HG02840 (cell line): ENCODE data around the gene MROH2A.

Experiments
- ATAC-seq: cut with Tn5 transposase; IDR thresholded peaks from one replicate; pipeline ENCODE4 v1.9.1; 2021; ENCODE audit warnings: mild to moderate bottlenecking, moderate library complexity, moderate number of reproducible peaks; ENCODE audit not compliant: unreplicated experiment, low FRiP score

MROH2A gene

DNA sequence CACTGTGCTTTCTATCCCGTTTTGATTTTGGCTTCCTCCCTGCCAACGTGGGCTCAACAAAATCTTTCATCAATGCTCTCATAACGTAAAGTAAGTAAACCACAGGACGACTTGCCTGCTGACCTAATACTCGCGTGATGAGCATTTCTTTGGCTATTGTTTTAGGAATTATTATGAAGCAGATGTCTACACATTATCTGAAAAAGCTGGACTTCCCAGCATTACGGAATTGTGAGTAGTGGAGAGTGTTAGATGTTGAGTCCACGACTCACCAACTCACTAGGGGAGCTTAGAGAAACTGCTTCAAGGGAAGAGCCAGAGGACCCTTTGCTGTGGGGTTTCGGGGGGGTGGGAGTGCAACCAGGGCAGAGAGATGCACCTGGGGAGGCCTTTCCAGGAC, 54.3 kb downstream of the MROH2A start:
- ATAC-seq: no peak

DNA sequence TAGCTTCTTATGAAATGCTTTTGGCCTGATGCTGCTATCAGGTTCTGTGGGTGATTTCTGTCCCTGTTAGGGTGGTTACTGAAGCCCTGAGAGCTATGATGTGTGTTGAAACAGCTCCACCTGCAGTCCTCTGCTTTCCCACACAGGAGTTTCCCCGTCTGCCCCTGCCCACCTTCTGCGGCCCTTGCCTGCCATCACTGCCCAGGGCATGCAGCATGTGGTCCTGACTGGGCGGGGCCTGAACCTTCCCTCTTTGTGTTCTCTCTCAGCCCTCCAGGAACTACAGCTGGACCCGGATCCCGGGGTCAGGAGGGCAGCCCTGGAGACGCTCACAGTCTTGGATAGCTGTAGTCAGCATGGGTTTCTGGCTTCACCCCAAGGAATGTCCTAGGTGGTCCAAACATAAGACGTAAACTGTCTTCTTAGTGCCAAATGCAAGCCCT, 54.8 kb downstream of the MROH2A start:
- no peak for ATAC-seq

DNA sequence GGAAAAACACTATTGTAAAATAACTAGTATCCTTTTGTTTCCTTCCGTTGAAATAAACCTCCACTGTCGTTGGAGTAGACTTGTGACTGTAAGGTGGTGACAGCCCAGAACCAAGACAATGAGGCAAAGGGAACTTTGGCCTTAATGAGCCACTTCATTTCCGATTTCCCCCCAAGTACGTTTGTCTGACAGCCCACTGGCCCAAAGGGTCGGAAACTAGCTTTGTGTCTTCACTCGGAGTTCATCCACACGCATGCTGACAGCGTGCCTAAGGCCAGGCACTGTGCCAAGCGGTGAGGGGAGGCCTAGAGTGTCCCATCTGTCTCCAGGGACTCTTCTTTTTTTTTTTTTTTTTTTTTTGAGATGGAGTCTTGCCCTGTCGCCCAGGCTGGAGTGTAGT, 55.2 kb downstream of the MROH2A start:
- no peak for ATAC-seq

DNA sequence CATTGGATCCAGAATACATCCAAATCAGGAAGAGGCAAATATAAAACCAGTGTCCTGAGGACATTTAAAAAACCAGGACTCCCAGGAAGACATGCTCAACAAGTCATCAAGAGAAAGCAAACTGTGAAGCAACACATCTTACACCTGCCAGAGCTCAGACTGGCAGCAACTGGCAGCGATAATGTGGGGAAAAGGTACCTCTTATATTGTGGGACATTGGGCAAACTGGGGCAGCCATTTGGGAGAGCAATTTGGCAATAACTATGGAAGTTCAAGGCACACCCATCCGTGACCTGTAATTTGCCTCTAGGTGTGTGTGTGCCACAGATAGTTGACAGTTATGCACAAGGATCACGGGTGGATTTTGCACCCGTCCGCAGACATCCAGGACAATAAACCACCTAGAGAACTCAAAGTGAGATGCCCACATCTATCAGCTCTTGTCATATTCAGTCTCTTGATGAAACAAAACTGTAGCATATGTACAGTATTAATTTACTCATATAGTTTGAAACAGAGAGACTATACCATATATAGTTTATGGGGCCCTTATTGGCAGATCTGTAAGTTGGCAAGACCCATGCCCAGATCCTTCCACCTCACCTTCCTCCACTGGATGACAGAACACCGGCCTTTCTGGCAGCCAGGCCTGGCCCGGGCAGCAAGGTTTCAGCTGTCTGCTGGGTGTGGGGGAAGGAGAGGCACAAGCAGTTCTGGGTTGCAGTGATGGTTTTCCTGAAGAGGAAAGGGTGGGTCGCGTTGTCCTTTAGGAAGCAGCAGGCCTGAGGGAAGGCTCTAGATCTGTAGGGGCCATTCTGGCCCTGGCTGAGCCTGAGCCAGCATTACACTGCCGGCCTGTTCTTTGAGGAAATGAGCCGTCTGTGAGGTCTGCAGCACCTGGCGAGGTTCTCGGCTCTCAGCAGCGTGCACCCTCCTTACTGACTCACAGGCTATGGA, 57.4 kb downstream of the MROH2A start:
- no peak for ATAC-seq

DNA sequence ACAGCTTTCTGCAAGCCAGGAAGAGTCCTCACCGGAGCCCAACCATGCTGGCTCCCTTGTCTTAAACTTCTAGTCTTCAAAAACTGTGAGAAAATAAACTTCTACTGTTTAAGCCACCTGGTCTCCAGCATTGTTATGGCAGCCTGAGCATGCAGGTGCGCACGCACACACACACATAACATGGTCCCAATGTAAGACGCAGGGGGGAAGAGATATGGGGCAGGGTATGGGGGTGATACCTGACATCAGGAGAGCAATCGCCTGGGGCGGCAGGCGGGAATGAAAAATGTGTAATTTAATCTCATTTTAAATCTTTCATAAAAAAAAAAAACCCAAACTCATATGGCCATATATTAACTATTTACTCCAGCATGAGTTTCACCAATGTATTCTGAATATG, 58.2 kb downstream of the MROH2A start:
- ATAC-seq: no peak

DNA sequence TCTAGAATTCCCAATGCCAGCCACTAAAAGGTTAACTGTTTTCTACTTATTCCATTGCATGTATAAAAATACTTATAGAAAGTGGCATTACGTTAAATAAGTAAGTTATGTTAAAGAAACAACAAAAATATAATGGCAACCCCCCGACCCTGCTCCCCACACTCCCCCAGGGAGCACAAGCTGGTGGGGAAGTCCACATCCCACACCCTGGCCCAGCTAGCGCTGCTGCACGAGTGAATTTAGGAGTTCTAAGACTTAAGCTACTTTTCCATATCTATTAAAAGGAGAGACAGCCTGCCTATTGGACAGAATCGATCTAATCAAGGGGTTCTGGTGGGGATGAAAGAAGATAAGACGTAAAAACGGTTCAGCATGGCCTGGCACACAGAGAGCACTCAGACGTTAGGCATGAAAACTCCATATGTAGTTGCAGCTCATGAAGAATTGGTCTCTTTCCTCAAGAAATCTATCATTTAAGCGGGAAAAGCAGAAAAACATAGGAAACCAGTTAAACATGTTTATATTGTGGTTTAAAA, 59.6 kb downstream of the MROH2A start:
- ATAC-seq: no peak

DNA sequence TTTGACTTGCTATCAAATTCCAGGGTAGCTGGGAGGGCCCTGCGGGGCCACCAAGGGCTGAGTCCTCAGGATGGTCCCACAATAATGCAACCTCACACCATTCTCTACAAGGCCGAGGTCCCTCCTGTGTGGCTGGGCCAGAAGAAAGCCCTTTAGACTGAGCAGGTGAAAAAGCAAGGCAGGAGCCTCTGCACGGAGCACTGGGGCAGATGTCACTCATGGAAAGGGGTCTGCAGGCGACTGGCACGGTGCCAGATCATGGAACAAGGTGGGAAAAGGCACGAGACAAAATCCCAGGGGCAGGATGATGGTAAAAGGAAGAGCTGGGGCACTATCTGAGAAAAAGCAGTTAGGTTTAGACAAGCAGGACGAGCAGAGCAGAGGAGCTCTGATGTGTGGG, 60.1 kb downstream of the MROH2A start:
- ATAC-seq: no peak

DNA sequence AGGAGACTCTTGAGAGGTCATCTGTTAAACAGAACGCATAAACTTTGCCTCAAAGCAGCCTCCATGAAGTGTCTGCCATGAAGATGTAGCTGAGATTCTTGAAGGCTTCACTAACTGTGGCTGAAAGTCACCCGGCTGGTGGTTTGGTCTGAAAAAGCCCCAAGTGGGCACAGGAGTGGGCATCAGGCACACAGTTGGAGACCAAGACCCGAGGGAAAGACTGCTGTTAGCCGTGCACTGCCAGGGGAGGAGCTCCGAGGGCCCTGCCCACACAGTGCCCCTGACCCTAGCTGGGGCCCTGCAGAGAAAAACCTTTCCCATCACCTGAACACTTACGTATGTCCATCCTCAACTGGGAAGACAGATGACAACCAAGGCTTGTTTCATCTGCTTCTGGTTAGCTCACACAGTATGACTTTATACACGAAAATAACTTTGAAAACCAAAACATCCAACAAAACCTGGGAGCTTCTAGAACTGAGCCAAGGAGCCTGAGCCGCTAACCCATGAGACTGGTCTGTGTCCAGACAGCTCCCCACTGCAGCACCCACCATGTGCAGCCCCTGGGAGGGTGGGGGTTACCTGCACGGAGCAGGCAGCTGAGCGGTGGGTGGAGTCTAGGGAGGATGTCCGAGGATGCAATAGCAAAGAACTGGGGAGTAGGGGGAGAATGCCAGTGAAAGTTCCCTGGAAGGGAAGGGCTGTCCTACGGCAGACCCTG, 60.8 kb downstream of the MROH2A start:
- ATAC-seq: no peak

DNA sequence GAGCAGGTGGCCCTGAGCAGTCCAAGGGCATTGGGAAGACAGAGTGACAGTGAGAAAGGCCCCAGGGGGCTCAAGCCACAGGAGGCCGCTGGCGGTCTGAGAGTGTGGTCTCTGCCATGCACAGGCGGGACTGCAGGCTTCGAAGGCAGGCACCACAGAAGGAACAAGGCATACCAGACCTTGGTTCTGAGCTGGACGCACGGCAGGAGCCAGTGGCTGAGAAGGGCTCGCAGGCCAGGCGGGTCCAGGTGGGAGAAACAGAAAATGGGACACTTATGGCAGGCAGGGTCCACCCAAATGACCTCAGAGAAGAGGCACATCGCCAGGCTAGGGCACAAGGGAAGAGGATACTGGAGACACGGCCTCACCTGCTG, 61.3 kb downstream of the MROH2A start:
- ATAC-seq: no peak

DNA sequence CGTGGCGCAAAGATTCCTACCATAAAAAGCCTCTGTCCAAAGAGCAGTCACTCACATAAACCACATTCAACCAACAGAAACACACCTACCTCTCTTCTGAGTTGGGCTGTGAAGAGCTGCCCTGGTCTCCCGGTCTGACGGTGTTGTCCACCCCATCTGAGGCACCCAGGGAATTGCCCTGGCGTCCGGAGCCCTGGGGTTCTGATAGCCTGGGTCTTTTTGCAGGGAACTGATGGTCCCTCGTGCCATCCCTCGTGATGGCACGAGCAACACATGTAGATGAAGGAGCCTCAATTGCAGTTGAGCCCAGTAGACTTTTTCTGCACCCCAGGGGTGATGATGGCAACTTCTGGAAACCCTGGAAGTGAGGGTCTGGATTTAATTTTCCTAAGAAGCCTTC, 62.4 kb downstream of the MROH2A start:
- no peak for ATAC-seq

DNA sequence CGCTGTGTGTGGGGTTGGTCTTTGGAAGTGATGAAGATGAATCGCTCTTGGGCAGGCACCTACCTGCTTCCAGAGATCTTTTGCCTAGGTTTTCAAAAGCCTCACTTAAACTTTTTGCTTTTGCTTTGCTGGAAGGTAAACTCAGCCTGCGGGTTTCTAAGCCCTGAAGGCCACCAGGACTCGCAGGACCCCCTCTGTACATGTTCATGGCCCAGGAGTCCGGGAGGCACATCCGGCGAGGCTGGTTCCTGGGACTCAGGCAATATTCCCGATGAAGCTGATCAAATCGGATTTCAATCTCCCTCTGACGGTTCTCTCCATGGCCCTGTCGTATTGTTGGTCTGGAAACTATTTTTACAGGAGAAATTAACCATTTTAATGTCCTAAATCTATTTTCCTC, 63.1 kb downstream of the MROH2A start:
- no peak for ATAC-seq

DNA sequence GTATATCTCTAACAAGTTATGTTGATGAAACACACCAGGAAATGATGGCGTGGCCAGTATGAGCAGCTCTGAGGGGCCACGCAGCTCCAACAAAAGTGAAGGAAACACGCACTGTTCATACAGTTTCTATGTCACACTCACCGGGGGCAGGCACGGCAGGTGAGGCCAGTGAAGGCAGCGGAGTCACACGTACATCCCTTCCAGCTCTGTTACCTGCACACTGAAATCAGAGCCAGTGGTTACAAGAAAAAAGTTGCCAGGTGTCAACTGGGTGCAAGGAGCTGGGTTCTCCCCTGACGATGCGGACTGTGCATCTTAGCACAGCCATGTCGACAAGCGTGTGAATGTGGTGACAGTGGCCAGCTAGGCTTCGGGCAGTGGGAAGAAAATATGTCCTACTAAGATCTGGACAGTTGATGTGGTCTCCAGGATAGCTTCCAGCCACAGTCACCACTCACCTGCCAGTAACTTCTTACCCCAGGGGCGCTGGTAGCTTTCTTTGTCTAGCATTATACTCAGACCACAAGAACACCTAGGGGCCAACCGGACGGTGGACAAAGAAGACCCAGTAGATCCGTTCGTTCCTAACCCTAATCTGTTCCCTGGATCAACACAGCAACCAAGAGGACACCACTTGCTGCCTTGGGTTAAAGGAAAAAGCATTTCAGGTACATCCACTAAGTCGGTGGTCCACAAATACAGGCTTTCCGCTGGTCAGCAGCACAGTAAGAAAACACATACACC, 66.1 kb downstream of the MROH2A start:
- no peak for ATAC-seq

DNA sequence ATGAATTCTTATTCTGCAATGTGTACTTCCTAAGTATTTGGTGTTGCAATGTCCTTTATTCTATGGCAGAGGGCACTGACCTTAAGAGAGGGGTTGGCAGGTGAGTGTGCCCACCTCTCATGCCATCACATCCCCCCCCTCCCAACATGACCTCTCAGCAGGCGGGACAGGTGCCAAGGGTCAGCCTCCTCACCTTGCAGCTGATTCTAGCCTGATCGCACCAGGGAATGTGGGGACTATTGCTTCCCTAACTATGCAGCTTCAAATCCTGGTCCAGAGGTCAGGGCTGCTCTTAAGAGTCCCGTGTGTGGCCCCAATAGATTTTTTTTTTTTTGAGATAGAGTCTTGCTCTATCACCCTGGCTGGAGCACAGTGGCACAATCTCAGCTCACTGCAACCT, 66.7 kb downstream of the MROH2A start:
- ATAC-seq: no peak

DNA sequence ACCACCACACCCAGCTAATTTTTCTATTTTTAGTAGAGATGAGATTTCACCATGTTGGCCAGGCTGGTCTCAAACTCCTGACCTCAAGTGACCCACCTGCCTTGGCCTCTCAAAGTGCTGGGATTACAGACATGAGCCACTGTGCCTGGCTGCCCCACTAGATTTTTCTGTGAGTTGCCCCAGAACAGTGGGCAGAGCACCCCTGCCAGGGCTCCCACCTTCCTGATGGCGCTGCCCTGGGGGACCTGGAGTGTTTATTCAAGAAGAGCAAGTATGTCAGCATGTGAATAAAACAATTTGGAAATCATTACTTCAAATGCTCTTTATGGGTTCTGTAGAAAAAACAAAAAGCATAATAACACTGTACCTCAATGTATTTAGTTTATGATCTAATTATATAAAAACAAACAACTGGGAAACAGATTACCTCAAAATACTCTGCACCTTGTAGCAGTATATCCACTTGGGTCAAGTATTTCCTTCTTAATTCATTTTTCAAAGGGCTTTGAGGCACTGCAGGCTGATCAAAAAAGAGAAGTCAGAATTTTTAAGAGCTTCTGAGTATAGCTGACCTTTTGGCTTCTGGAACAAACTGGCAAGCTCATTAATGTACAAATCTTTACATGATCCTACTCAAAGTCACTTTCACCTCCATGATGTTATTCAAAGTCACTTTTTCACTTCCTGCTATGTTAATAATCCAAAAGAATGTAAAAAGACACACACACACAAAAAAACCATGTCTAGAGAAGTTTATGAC, 67.4 kb downstream of the MROH2A start:
- ATAC-seq: no peak

DNA sequence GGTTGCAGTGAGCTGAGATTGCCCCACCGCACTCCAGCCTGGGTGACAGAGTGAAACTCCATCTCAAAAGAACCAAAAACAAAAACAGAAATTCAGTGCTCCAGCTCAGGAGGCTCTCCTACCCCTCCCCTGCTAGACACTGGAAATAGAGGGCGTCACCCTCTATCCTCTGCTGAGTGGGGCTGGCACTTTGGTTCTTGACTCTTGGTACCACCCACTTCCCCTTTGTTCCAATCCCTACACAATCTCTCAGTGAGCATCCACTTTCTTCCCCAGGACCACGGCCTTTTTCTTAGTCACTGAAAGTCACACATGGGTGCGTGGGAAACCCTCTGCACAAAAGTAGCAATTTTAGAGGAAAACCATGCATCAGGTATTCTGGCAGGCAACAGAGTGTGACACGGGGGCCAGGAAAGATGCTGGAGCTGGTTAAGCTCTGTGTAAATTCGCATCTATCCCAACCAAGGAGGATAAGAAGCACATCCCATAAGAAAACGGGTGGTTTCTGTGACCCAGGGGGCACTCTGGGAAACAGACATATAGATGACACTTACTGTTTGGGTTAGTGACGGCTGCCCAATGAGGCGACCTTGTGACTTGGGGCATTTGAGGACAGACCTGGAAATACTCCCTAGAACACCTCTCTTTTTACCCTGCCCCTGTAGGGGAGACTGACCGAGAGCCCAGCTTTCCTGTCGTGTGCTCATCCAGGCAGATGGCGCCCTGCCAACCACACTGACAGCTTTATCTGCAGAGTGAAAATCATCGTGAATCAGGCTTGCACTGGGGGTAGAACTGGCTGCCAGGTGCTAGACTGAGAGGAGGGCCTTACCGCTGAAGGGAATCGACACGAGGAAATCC, 68.5 kb downstream of the MROH2A start:
- no peak for ATAC-seq

DNA sequence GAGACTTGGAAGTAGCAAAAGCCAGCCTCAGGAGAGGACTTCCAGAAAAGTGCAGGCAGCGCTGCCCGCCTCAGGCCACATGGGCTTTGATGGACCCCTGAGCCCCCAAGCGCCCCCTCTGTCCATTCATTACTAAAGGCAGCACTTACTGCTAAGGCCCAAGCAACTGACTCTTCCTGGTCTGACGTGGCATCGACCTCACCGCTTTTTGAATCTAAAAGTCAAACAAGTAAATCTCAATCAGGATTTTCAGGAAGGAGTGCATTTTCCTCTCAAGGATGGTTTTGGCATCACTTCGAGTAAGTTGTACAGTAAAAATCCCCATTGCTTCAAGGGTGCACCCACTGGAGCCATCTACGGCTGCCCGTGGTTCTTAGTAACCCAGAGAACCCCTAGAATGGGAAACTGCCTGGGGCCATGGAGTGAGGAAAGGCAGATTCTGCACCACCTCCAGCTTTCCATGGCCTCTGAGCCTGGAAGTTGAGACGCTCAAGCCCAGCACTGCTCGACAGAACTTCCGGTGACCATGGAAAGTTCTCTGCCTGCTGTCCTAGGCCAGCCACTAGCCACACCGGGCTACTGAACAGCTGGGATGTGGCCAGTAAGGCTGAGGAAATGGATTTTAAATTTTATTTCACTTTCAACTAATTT, 69.2 kb downstream of the MROH2A start:
- no peak for ATAC-seq

DNA sequence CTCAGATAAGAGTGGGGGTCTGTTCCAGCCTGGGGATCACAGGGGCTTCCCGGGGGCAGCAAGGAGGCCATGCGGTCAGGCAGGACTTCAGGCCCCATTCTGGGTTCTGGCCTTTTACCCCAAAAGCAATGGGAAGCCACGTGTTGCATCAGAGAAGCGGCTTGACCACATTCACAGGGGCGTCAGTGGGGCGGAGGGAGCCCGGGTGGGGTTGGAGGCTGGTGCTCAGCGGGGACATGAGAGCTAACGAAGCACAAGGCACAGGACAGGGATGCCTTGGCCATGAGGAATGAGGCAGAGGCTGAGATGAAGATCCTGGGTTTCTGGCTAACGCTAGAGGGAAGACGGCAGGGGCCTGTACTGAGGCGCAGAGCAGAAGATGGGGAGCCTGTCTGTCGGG, 70.1 kb downstream of the MROH2A start:
- no peak for ATAC-seq

DNA sequence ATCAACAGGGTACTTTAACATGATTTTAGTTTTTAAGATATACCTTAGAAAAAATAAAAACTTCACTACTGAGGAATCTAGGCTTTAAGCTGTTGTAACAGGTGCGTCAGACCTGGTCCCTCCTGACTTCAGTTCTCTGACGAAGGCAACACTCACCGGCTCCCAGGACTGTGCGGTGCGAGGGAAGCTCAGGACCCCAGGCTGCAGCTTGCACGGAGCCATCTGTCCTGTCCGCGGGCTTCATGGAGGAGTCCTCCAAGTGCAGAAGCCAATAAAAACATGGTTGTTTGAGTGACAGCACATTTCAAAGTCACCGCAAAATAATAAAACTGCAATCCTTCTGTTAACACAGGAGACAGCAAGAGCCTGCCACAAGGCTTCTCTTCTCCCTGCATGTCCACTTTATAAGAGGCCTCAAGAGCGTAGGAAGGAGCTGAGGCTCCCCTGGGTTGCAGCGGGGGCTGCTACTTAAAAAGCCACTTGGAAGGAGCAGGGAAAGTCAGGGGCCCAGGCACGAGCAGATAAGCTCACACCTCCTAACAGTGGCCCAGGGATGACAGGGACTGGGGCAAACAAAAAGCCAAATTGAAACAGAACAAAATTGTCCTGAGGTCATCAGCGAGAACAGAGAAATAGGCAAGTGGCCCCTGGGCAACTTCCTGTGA, 71.6 kb downstream of the MROH2A start:
- no peak for ATAC-seq
